ENCODE measurements around the gene PRORP.

The PRORP gene

GRCh38 chr14:35121887-35122695, at the start of gene PRORP, which contains the start of gene PPP2R3C:
Gene PRORP (plus strand): TSS chr14:35122552. CDS start chr14:35123246, 694 bp downstream.
Gene PPP2R3C (minus strand): TSS chr14:35121990. CDS start chr14:35121959, 31 bp downstream.
- Histone ChIP-seq H3K9me3 (replicated peaks; ENCODE audit: insufficient read depth, low read length) (no peaks in the 10 kb centered on the region), H3F3A (ENCODE audit: insufficient read depth, low read length) (peaks cover 10% of the 10 kb centered on the region; the same call in 1 of the 2 replicates), H3K9me2 (replicated peaks; ENCODE audit: insufficient read depth, low read length) (no peaks in the 10 kb centered on the region), H3K4me2 (ENCODE audit: low read depth, low read length) (peak within 1 kb of the TSS; percentile 68), H3K27me3 (replicated peaks; ENCODE audit: insufficient read depth, low read length) (no peaks in the 10 kb centered on the region), H3K79me2 (ENCODE audit: low read length) (peaks cover 9% of the 10 kb centered on the region), H3K36me3 (replicated peaks; ENCODE audit: insufficient read depth, low read length) (no peaks in the 10 kb centered on the region), H3K27ac (ENCODE audit: low read length) (peak within 1 kb of the TSS; percentile 98), H3K4me3 (ENCODE audit: low read length) (peak within 1 kb of the TSS; percentile 87), H3K9ac (ENCODE audit: low read length) (peak within 1 kb of the TSS; percentile 96), H4K20me1 (ENCODE audit: insufficient read depth, low read length) (no peaks in the 10 kb centered on the region), H3K4me1 (ENCODE audit: low read length) (no peaks in the 10 kb centered on the region; the same call in 1 of the 2 replicates), H2AFZ (ENCODE audit: low read length) (peak within 1 kb of the TSS; percentile 88)
- TF ChIP-seq EZH2phosphoT487 (IDR thresholded peaks at IDR 0.05; ENCODE audit: low read length) (no peak), EZH2 (optimal IDR thresholded peaks at IDR 0.05; ENCODE audit: low read depth, low read length) (no peak), CTCF (IDR thresholded peaks at IDR 0.05; ENCODE audit: low read length) (no peak)
- peak; percentile 73 for DNase-seq

GRCh38 chr14:35073486-35073885, 48.9 kb upstream of the PRORP start:
- H2AFZ ChIP-seq (ENCODE audit: low read length) = no peak overlapping the region
- no peak overlapping the region for H3K4me3 ChIP-seq (ENCODE audit: low read length)
- no peak overlapping the region for H3K27ac ChIP-seq (ENCODE audit: low read length)
- no peaks in the 10 kb centered on the region for H3K4me1 ChIP-seq (ENCODE audit: low read length)
- no peak overlapping the region for H3K9ac ChIP-seq (ENCODE audit: low read length)
- H3F3A ChIP-seq (ENCODE audit: insufficient read depth, low read length) = no peaks in the 10 kb centered on the region
- H3K79me2 ChIP-seq (ENCODE audit: low read length) = no peaks in the 10 kb centered on the region
- no peak for DNase-seq
- H3K4me2 ChIP-seq (ENCODE audit: low read depth, low read length) = no peak overlapping the region
- H3K9me3 ChIP-seq (replicated peaks; ENCODE audit: insufficient read depth, low read length) = no peaks in the 10 kb centered on the region
- TF ChIP-seq EZH2phosphoT487 (IDR thresholded peaks at IDR 0.05; ENCODE audit: low read length) = no peak
- no peak for TF ChIP-seq CTCF (IDR thresholded peaks at IDR 0.05; ENCODE audit: low read length)
- TF ChIP-seq EZH2 (optimal IDR thresholded peaks at IDR 0.05; ENCODE audit: low read depth, low read length) = no peak
- no peaks in the 10 kb centered on the region for H3K9me2 ChIP-seq (replicated peaks; ENCODE audit: insufficient read depth, low read length)
- no peaks in the 10 kb centered on the region for H4K20me1 ChIP-seq (ENCODE audit: insufficient read depth, low read length)
- no peaks in the 10 kb centered on the region for H3K27me3 ChIP-seq (replicated peaks; ENCODE audit: insufficient read depth, low read length)
- no peaks in the 10 kb centered on the region for H3K36me3 ChIP-seq (replicated peaks; ENCODE audit: insufficient read depth, low read length)

- H3K4me3 ChIP-seq (ENCODE audit: low read length) = no peak overlapping the region
- H3K9me2 ChIP-seq (replicated peaks; ENCODE audit: insufficient read depth, low read length) = no peaks in the 10 kb centered on the region
- H3K79me2 ChIP-seq (ENCODE audit: low read length) = no peaks in the 10 kb centered on the region
- H3K4me2 ChIP-seq (ENCODE audit: low read depth, low read length) = no peak overlapping the region
- H4K20me1 ChIP-seq (ENCODE audit: insufficient read depth, low read length) = no peaks in the 10 kb centered on the region
- DNase-seq = no peak
- H3F3A ChIP-seq (ENCODE audit: insufficient read depth, low read length) = no peaks in the 10 kb centered on the region
- H3K9ac ChIP-seq (ENCODE audit: low read length) = no peak overlapping the region
- TF ChIP-seq EZH2 (optimal IDR thresholded peaks at IDR 0.05; ENCODE audit: low read depth, low read length) = no peak
- H3K27me3 ChIP-seq (replicated peaks; ENCODE audit: insufficient read depth, low read length) = no peaks in the 10 kb centered on the region
- no peaks in the 10 kb centered on the region for H3K9me3 ChIP-seq (replicated peaks; ENCODE audit: insufficient read depth, low read length)
- H3K27ac ChIP-seq (ENCODE audit: low read length) = no peak overlapping the region
- H3K4me1 ChIP-seq (ENCODE audit: low read length) = no peaks in the 10 kb centered on the region
- H3K36me3 ChIP-seq (replicated peaks; ENCODE audit: insufficient read depth, low read length) = no peaks in the 10 kb centered on the region
- no peak overlapping the region for H2AFZ ChIP-seq (ENCODE audit: low read length)
Observed at GRCh38 chr14:35078082-35078481, 44.3 kb upstream of the PRORP start.

- DNase-seq = no peak
- Histone ChIP-seq H3K4me3 (ENCODE audit: low read length) (no peak overlapping the region), H3F3A (ENCODE audit: insufficient read depth, low read length) (no peaks in the 10 kb centered on the region), H4K20me1 (ENCODE audit: insufficient read depth, low read length) (no peaks in the 10 kb centered on the region), H3K27me3 (replicated peaks; ENCODE audit: insufficient read depth, low read length) (no peaks in the 10 kb centered on the region), H3K4me2 (ENCODE audit: low read depth, low read length) (no peak overlapping the region), H3K36me3 (replicated peaks; ENCODE audit: insufficient read depth, low read length) (no peaks in the 10 kb centered on the region), H3K9me3 (replicated peaks; ENCODE audit: insufficient read depth, low read length) (no peaks in the 10 kb centered on the region), H3K4me1 (ENCODE audit: low read length) (no peaks in the 10 kb centered on the region), H3K79me2 (ENCODE audit: low read length) (no peaks in the 10 kb centered on the region), H3K27ac (ENCODE audit: low read length) (no peak overlapping the region), H3K9me2 (replicated peaks; ENCODE audit: insufficient read depth, low read length) (no peaks in the 10 kb centered on the region), H2AFZ (ENCODE audit: low read length) (no peak overlapping the region), H3K9ac (ENCODE audit: low read length) (no peak overlapping the region)
- TF ChIP-seq EZH2 (optimal IDR thresholded peaks at IDR 0.05; ENCODE audit: low read depth, low read length) (no peak), CTCF (IDR thresholded peaks at IDR 0.05; ENCODE audit: low read length) (no peak), EZH2phosphoT487 (IDR thresholded peaks at IDR 0.05; ENCODE audit: low read length) (no peak)
Observed at GRCh38 chr14:35079742-35080141, 42.6 kb upstream of the PRORP start.
